CD4-positive, CD25-positive, alpha-beta regulatory T cell (primary cell): ENCODE data around the gene GAMT. TPM values are rescaled to one million over a fixed set of nuclear protein-coding genes. Genes with fewer than 3 reads are reported as not detected.

Source experiments
- ATAC-seq, 2 donors: fragments of 150-1000 bp; cut with Tn5 transposase; one replicate each; pipeline ENCODE4 v1.10.0; 2021; ENCODE audit warnings: low read depth in 2 of 2, moderate number of reproducible peaks in 2 of 2, moderate library complexity in 1 of 2
- DNase-seq, 3 donors: peaks; one replicate each; pipeline versions ENCODE4 v3.0.0 to v3.0.0-alpha.2; 2012 to 2022; ENCODE audit warnings: mixed read lengths in 1 of 3
- H3K27ac ChIP-seq: one replicate; pipeline ENCODE4 v1.7.0; 2013; ENCODE audit warnings: mild to moderate bottlenecking, low read length; ENCODE audit not compliant: insufficient read depth, poor library complexity, severe bottlenecking
- H3K27me3 ChIP-seq: one replicate; pipeline ENCODE4 v1.7.0; 2013; ENCODE audit warnings: low read length; ENCODE audit not compliant: control insufficient read depth, insufficient read depth
- H3K36me3 ChIP-seq: one replicate; pipeline ENCODE4 v1.7.0; 2013; ENCODE audit warnings: mild to moderate bottlenecking, low read length, moderate library complexity; ENCODE audit not compliant: control insufficient read depth, insufficient read depth
- H3K4me1 ChIP-seq: 2 replicates; pipeline ENCODE4 v1.7.0; 2013; ENCODE audit warnings: mild to moderate bottlenecking, low read length; ENCODE audit not compliant: insufficient read depth, control insufficient read depth, poor library complexity, severe bottlenecking
- H3K4me3 ChIP-seq: one replicate; pipeline ENCODE4 v1.7.0; 2013; ENCODE audit warnings: low read depth, mild to moderate bottlenecking, low read length, moderate library complexity
- H3K9me3 ChIP-seq, 2 experiments: 1 replicate in 1 of 2; 2 replicates in 1 of 2; pipeline ENCODE4 v1.7.0; 2013; ENCODE audit warnings: low read length in 2 of 2, mild to moderate bottlenecking in 1 of 2, moderate library complexity in 1 of 2; ENCODE audit not compliant: control insufficient read depth in 2 of 2
- H3K27ac Mint-ChIP-seq, 3 donors: one replicate each; pipeline ENCODE4 v1.8.0; 2020 to 2022; ENCODE audit warnings: mild to moderate bottlenecking in 3 of 3, mixed read lengths in 3 of 3, moderate library complexity in 2 of 3
- H3K27me3 Mint-ChIP-seq: one replicate; pipeline ENCODE4 v1.8.0; 2022; ENCODE audit warnings: mild to moderate bottlenecking, mixed read lengths
- H3K36me3 Mint-ChIP-seq: one replicate; pipeline ENCODE4 v1.8.0; 2020; ENCODE audit warnings: mixed read lengths
- H3K4me1 Mint-ChIP-seq, 4 donors: one replicate each; pipeline ENCODE4 v1.8.0; 2020 to 2022; ENCODE audit warnings: mixed read lengths in 4 of 4, mild to moderate bottlenecking in 1 of 4
- H3K4me3 Mint-ChIP-seq, 4 donors: one replicate each; pipeline ENCODE4 v1.8.0; 2020 to 2022; ENCODE audit warnings: mild to moderate bottlenecking in 4 of 4, mixed read lengths in 4 of 4, moderate library complexity in 3 of 4
- H3K9me3 Mint-ChIP-seq, 7 donors: one replicate each; pipeline ENCODE4 v1.8.0; 2020 to 2022; ENCODE audit warnings: mixed read lengths in 7 of 7, mild to moderate bottlenecking in 3 of 7, moderate library complexity in 2 of 7
- polyA plus RNA-seq, 4 donors: library from polyadenylated mRNA; unstranded; fragments of 300-500 nt; fragmentation: Illumina TruSeq; gene quantifications; one replicate each; pipeline ENCODE4 v1.2.3, GENCODE V29; 2021
- total RNA-seq: library from RNA; stranded (reverse); gene quantifications from one replicate; pipeline ENCODE4 v1.2.3, GENCODE V29; 2022

The GAMT gene
- 6.7 TPM for total RNA-seq
- polyA plus RNA-seq, result 10 to 100 TPM; 10.4 to 20.2 (median 14.2) TPM

GRCh38 chr19:1401138-1401888 is at the start of gene GAMT:
TSS of gene GAMT (minus strand) at chr19:1401542. CDS start at chr19:1401476, 66 bp downstream.
- Histone ChIP-seq H3K4me3 (no peak within 1 kb of the TSS), H3K27me3 (no peaks in the 10 kb centered on the region), H3K9me3 (no peaks in the 10 kb centered on the region), H3K36me3 (no peaks in the 10 kb centered on the region), H3K27ac (no peak within 1 kb of the TSS), H3K4me1 (peaks cover 23% of the 10 kb centered on the region)
- peaks cover 0 to 16% (median 2%) of the 10 kb centered on the region in 4 donors for H3K4me1 Mint-ChIP-seq
- H3K9me3 Mint-ChIP-seq, result peaks cover 0 to 1% (median 0%) of the 10 kb centered on the region in 7 donors
- H3K27me3 Mint-ChIP-seq, result peaks cover 7% of the 10 kb centered on the region
- no peaks in the 10 kb centered on the region for H3K36me3 Mint-ChIP-seq
- no peak within 1 kb of the TSS for H3K27ac Mint-ChIP-seq
- peak within 1 kb of the TSS; percentile 74 to 85 (median 80) for H3K4me3 Mint-ChIP-seq
- ATAC-seq (peak; percentile 70 to 75), DNase-seq (peak; percentile 44 to 57 (median 50))

- Histone ChIP-seq H3K9me3 (no peaks in the 10 kb centered on the region), H3K27ac (no peak within 1 kb of the TSS), H3K27me3 (peaks cover 16% of the 10 kb centered on the region), H3K4me3 (no peak within 1 kb of the TSS), H3K4me1 (peaks cover 36% of the 10 kb centered on the region), H3K36me3 (no peaks in the 10 kb centered on the region)
- ATAC-seq (peak in 1 of 2 donors; percentile 12), DNase-seq (peak in 2 of 3 donors; percentile 29 to 36)
- Mint-ChIP-seq H3K36me3 (no peaks in the 10 kb centered on the region), H3K9me3 (peaks cover 0 to 4% (median 0%) of the 10 kb centered on the region in 7 donors), H3K27ac (no peak within 1 kb of the TSS), H3K4me1 (peaks cover 0 to 41% (median 13%) of the 10 kb centered on the region in 4 donors), H3K27me3 (peaks cover 54% of the 10 kb centered on the region), H3K4me3 (peak within 1 kb of the TSS in 3 of 4 donors; percentile 52 to 76 (median 52))
These were observed 48.4 kb upstream of the GAMT start, which contains the start of gene APC2 for GRCh38 chr19:1449467-1450442. TSS of gene APC2 (plus strand) at chr19:1450121. CDS start at chr19:1453002, 2,881 bp downstream.

- DNase-seq (no peak), ATAC-seq (no peak)
- H3K9me3 ChIP-seq, result no peaks in the 10 kb centered on the region
- Mint-ChIP-seq H3K27me3 (peaks cover 45% of the 10 kb centered on the region), H3K4me1 (peaks cover 0 to 40% (median 9%) of the 10 kb centered on the region in 4 donors), H3K36me3 (no peaks in the 10 kb centered on the region), H3K9me3 (peaks cover 0 to 4% (median 0%) of the 10 kb centered on the region in 7 donors), H3K27ac (peak overlapping the region in 1 of 3 donors; percentile 69), H3K4me3 (peak overlapping the region; percentile 26 to 57 (median 55))
- peaks cover 38% of the 10 kb centered on the region for H3K4me1 ChIP-seq
- no peak overlapping the region for H3K27ac ChIP-seq
- no peak overlapping the region for H3K4me3 ChIP-seq
- peaks cover 14% of the 10 kb centered on the region for H3K27me3 ChIP-seq
- H3K36me3 ChIP-seq, result no peaks in the 10 kb centered on the region
These were observed 46.6 kb upstream of the GAMT start for GRCh38 chr19:1447944-1448343.

- Histone ChIP-seq H3K27me3 (peaks cover 14% of the 10 kb centered on the region), H3K27ac (no peak overlapping the region), H3K4me1 (peaks cover 38% of the 10 kb centered on the region), H3K36me3 (no peaks in the 10 kb centered on the region), H3K9me3 (no peaks in the 10 kb centered on the region), H3K4me3 (no peak overlapping the region)
- DNase-seq (no peak), ATAC-seq (no peak)
- Mint-ChIP-seq H3K27ac (no peak overlapping the region), H3K9me3 (peaks cover 0 to 4% (median 0%) of the 10 kb centered on the region in 7 donors), H3K36me3 (no peaks in the 10 kb centered on the region), H3K4me1 (peaks cover 0 to 42% (median 10%) of the 10 kb centered on the region in 4 donors), H3K27me3 (peaks cover 45% of the 10 kb centered on the region), H3K4me3 (peak overlapping the region in 3 of 4 donors; percentile 56 to 83 (median 57))
These were observed 46.2 kb upstream of the GAMT start for GRCh38 chr19:1447504-1447903.

- ATAC-seq, result no peak
- DNase-seq, result no peak
- no peak overlapping the region for H3K27ac Mint-ChIP-seq
- Histone ChIP-seq H3K9me3 (no peaks in the 10 kb centered on the region), H3K36me3 (no peaks in the 10 kb centered on the region), H3K4me3 (no peak overlapping the region), H3K27ac (no peak overlapping the region), H3K27me3 (peaks cover 14% of the 10 kb centered on the region), H3K4me1 (peaks cover 38% of the 10 kb centered on the region)
- peak overlapping the region; percentile 22 to 56 (median 39) for H3K4me3 Mint-ChIP-seq
- H3K27me3 Mint-ChIP-seq, result peaks cover 45% of the 10 kb centered on the region
- H3K36me3 Mint-ChIP-seq, result peaks cover 1% of the 10 kb centered on the region
- H3K4me1 Mint-ChIP-seq, result peaks cover 0 to 45% (median 13%) of the 10 kb centered on the region in 4 donors
- H3K9me3 Mint-ChIP-seq, result peaks cover 0 to 4% (median 0%) of the 10 kb centered on the region in 7 donors
These were observed 45.6 kb upstream of the GAMT start for GRCh38 chr19:1446713-1447481.

- Mint-ChIP-seq H3K27ac (no peak overlapping the region), H3K4me3 (no peak overlapping the region), H3K9me3 (peaks cover 0 to 4% (median 0%) of the 10 kb centered on the region in 7 donors), H3K4me1 (peaks cover 0 to 48% (median 15%) of the 10 kb centered on the region in 4 donors), H3K27me3 (peaks cover 42% of the 10 kb centered on the region), H3K36me3 (peaks cover 4% of the 10 kb centered on the region)
- H3K27me3 ChIP-seq, result peaks cover 14% of the 10 kb centered on the region
- no peaks in the 10 kb centered on the region for H3K9me3 ChIP-seq
- H3K36me3 ChIP-seq, result peaks cover 7% of the 10 kb centered on the region
- peaks cover 38% of the 10 kb centered on the region for H3K4me1 ChIP-seq
- H3K4me3 ChIP-seq, result no peak overlapping the region
- no peak for ATAC-seq
- DNase-seq, result no peak
- no peak overlapping the region for H3K27ac ChIP-seq
These were observed 44.8 kb upstream of the GAMT start for GRCh38 chr19:1445932-1446712.
